ENCODE data around the gene MAPKAP1.

MAPKAP1 gene

DNA sequence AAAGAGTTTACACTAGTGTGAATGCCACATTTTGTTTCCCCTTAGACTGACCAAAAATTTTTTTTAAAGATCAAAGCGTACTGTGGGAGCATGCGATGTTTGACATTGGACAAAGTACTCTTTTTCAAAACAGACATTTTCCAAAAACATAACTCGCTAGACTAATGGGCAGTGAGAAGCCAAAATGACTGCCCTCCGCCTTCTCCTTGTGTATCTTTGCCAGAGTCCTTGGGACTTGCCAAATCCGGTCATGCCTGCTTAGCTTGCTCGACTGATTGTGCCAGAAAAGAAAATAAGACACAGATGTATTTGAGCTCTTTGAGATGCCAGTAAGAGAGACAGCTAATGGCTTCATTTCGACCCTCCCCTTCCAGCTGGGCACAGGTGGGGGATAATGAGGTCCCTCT, 157.5 kb downstream of the MAPKAP1 start:
- Histone ChIP-seq H3K36me3 (ENCODE audit: insufficient read depth, low read length) (peaks cover 14% of the 10 kb centered on the region; the same call in 1 of the 2 replicates), H3K79me2 (ENCODE audit: insufficient read depth, low read length) (no peaks in the 10 kb centered on the region), H3K9ac (ENCODE audit: low read depth, low read length) (no peak overlapping the region), H3K4me1 (ENCODE audit: insufficient read depth, low read length) (no peaks in the 10 kb centered on the region), H4K20me1 (ENCODE audit: insufficient read depth, low read length) (no peaks in the 10 kb centered on the region), H2AFZ (ENCODE audit: low read depth, low read length) (no peak overlapping the region), H3K4me3 (ENCODE audit: low read depth in 1 of 2, low read length in 2 of 2) (no peak overlapping the region), H3K4me2 (ENCODE audit: insufficient read depth, low read length) (no peak overlapping the region), H3K27me3 (ENCODE audit: insufficient read depth, low read length, poor library complexity) (no peaks in the 10 kb centered on the region), H3K27ac (ENCODE audit: low read length) (no peak overlapping the region), H3K9me3 (ENCODE audit: insufficient read depth, low read length, severe bottlenecking) (no peaks in the 10 kb centered on the region)
- TF ChIP-seq, protein P1, sequence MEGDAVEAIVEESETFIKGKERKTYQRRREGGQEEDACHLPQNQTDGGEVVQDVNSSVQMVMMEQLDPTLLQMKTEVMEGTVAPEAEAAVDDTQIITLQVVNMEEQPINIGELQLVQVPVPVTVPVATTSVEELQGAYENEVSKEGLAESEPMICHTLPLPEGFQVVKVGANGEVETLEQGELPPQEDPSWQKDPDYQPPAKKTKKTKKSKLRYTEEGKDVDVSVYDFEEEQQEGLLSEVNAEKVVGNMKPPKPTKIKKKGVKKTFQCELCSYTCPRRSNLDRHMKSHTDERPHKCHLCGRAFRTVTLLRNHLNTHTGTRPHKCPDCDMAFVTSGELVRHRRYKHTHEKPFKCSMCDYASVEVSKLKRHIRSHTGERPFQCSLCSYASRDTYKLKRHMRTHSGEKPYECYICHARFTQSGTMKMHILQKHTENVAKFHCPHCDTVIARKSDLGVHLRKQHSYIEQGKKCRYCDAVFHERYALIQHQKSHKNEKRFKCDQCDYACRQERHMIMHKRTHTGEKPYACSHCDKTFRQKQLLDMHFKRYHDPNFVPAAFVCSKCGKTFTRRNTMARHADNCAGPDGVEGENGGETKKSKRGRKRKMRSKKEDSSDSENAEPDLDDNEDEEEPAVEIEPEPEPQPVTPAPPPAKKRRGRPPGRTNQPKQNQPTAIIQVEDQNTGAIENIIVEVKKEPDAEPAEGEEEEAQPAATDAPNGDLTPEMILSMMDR (IDR thresholded peaks at IDR 0.05; ENCODE audit: borderline replicate concordance, extremely low read depth, low read length, poor library complexity, severe bottlenecking), result no peak
- TF ChIP-seq EZH2 (IDR thresholded peaks at IDR 0.05; ENCODE audit: borderline replicate concordance, low read depth, low read length, severe bottlenecking), result no peak
- DNase-seq, result no peak
- no peak for ATAC-seq (ENCODE audit: insufficient read depth, low read depth)

DNA sequence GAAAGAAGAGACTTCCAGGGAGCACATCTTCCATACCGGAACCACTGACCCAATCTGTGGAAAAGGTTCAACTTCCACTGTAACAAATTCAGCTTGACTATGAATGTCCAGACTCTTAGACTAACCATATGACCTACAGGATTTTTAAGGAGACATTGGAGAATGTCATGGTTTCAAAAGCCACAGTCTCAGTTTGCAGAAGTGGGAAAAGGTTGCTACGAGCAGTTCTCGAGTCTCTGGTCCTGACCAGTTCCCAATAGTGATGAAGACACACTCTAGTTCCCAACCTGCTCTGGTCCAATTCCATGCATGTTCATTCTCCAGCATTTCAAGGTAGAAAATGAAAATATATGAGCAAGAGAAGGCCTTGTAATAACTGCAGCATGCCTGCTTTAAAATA, 158.0 kb downstream of the MAPKAP1 start:
- DNase-seq (no peak), ATAC-seq (ENCODE audit: insufficient read depth, low read depth) (no peak)
- H3K4me2 ChIP-seq (ENCODE audit: insufficient read depth, low read length), result no peak overlapping the region
- H3K27ac ChIP-seq (ENCODE audit: low read length), result no peak overlapping the region
- H3K79me2 ChIP-seq (ENCODE audit: insufficient read depth, low read length), result no peaks in the 10 kb centered on the region
- H3K4me3 ChIP-seq (ENCODE audit: low read depth in 1 of 2, low read length in 2 of 2), result no peak overlapping the region
- no peaks in the 10 kb centered on the region for H4K20me1 ChIP-seq (ENCODE audit: insufficient read depth, low read length)
- no peak for TF ChIP-seq EZH2 (IDR thresholded peaks at IDR 0.05; ENCODE audit: borderline replicate concordance, low read depth, low read length, severe bottlenecking)
- TF ChIP-seq, protein P1 (IDR thresholded peaks at IDR 0.05; ENCODE audit: borderline replicate concordance, extremely low read depth, low read length, poor library complexity, severe bottlenecking), result no peak
- H3K9me3 ChIP-seq (ENCODE audit: insufficient read depth, low read length, severe bottlenecking), result no peaks in the 10 kb centered on the region
- no peak overlapping the region for H3K9ac ChIP-seq (ENCODE audit: low read depth, low read length)
- no peaks in the 10 kb centered on the region for H3K27me3 ChIP-seq (ENCODE audit: insufficient read depth, low read length, poor library complexity)
- no peaks in the 10 kb centered on the region for H3K4me1 ChIP-seq (ENCODE audit: insufficient read depth, low read length)
- H2AFZ ChIP-seq (ENCODE audit: low read depth, low read length), result no peak overlapping the region
- peaks cover 14% of the 10 kb centered on the region; the same call in 1 of the 2 replicates for H3K36me3 ChIP-seq (ENCODE audit: insufficient read depth, low read length)

DNA sequence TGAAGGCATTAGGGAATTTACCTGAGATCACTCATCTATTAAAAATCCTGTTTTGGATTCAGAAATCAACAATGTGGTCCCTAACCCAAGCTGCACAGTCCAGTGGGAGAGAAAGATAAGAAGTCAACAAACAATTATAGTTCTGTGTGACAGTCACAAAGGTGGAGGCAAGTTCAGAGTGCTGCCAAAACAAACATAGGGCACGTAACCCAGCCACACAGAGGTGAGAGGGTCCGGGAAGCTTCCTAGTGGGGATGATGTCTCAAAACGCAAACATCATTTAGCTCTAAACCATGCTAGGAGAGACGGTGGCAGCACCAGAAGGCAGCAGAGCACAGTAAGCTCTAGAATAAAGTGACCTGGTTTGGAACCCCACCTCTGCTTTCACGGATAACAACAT, 158.9 kb downstream of the MAPKAP1 start:
- H3K36me3 ChIP-seq (ENCODE audit: insufficient read depth, low read length), result peaks cover 14% of the 10 kb centered on the region; the same call in 1 of the 2 replicates
- TF ChIP-seq, protein P1 (IDR thresholded peaks at IDR 0.05; ENCODE audit: borderline replicate concordance, extremely low read depth, low read length, poor library complexity, severe bottlenecking), result no peak
- no peak for TF ChIP-seq EZH2 (IDR thresholded peaks at IDR 0.05; ENCODE audit: borderline replicate concordance, low read depth, low read length, severe bottlenecking)
- H3K79me2 ChIP-seq (ENCODE audit: insufficient read depth, low read length), result no peaks in the 10 kb centered on the region
- ATAC-seq (ENCODE audit: insufficient read depth, low read depth) (no peak), DNase-seq (no peak)
- H3K4me3 ChIP-seq (ENCODE audit: low read depth in 1 of 2, low read length in 2 of 2), result no peak overlapping the region
- no peak overlapping the region for H3K9ac ChIP-seq (ENCODE audit: low read depth, low read length)
- H3K27me3 ChIP-seq (ENCODE audit: insufficient read depth, low read length, poor library complexity), result no peaks in the 10 kb centered on the region
- H3K9me3 ChIP-seq (ENCODE audit: insufficient read depth, low read length, severe bottlenecking), result no peaks in the 10 kb centered on the region
- H3K27ac ChIP-seq (ENCODE audit: low read length), result no peak overlapping the region
- H3K4me2 ChIP-seq (ENCODE audit: insufficient read depth, low read length), result no peak overlapping the region
- no peaks in the 10 kb centered on the region for H4K20me1 ChIP-seq (ENCODE audit: insufficient read depth, low read length)
- H2AFZ ChIP-seq (ENCODE audit: low read depth, low read length), result no peak overlapping the region
- H3K4me1 ChIP-seq (ENCODE audit: insufficient read depth, low read length), result no peaks in the 10 kb centered on the region

DNA sequence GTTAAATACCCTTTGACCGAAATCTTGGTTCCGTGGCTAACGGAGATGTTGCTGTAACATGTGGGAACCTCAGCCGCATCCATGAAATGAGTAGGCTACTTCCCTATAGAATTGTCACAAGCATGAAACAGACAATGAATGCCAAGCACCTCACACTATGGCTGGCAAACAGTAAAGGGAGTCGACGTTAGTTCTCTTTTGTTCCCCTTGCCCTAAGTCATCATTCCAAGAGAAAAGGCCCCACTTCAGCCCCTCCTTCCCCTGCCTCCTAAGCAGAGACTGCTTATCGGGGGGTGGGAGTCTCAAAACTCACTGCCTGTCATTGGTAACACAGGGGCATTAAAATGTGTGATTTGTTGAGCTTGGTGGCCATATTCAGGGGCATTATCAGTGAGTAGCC, 159.6 kb downstream of the MAPKAP1 start:
- no peak for DNase-seq
- no peak for TF ChIP-seq EZH2 (IDR thresholded peaks at IDR 0.05; ENCODE audit: borderline replicate concordance, low read depth, low read length, severe bottlenecking)
- TF ChIP-seq, protein P1 (IDR thresholded peaks at IDR 0.05; ENCODE audit: borderline replicate concordance, extremely low read depth, low read length, poor library complexity, severe bottlenecking), result no peak
- Histone ChIP-seq H3K4me1 (ENCODE audit: insufficient read depth, low read length) (no peaks in the 10 kb centered on the region), H3K9ac (ENCODE audit: low read depth, low read length) (no peak overlapping the region), H2AFZ (ENCODE audit: low read depth, low read length) (no peak overlapping the region), H3K36me3 (ENCODE audit: insufficient read depth, low read length) (peaks cover 16% of the 10 kb centered on the region; the same call in 1 of the 2 replicates), H3K4me2 (ENCODE audit: insufficient read depth, low read length) (no peak overlapping the region), H3K79me2 (ENCODE audit: insufficient read depth, low read length) (no peaks in the 10 kb centered on the region), H4K20me1 (ENCODE audit: insufficient read depth, low read length) (no peaks in the 10 kb centered on the region), H3K9me3 (ENCODE audit: insufficient read depth, low read length, severe bottlenecking) (no peaks in the 10 kb centered on the region), H3K27me3 (ENCODE audit: insufficient read depth, low read length, poor library complexity) (no peaks in the 10 kb centered on the region), H3K4me3 (ENCODE audit: low read depth in 1 of 2, low read length in 2 of 2) (no peak overlapping the region), H3K27ac (ENCODE audit: low read length) (no peak overlapping the region)
- ATAC-seq (ENCODE audit: insufficient read depth, low read depth), result no peak

All from DND-41 (cell line).